SU-DHL-6 (cell line): ENCODE measurements around the gene USP31.

ENCODE experiments used
- H2AFZ ChIP-seq: fragments of 200-600 bp; sonication (generic); 2 replicates; pipeline ENCODE4 v1.6.1; 2014; ENCODE audit warnings: low read depth, mild to moderate bottlenecking, moderate library complexity, mixed read lengths, antibody characterized with exemption, low read length; ENCODE audit not compliant: severe bottlenecking
- H3F3A ChIP-seq: fragments of 200-600 bp; shearing (Covaris generic); 2 replicates; pipeline ENCODE4 v1.6.0; 2016; ENCODE audit warnings: antibody characterized with exemption, mild to moderate bottlenecking; ENCODE audit not compliant: insufficient read depth
- H3K27ac ChIP-seq: fragments of 200-600 bp; sonication (generic); 2 replicates; pipeline ENCODE4 v1.5.1; 2016; ENCODE audit warnings: low read depth, mild to moderate bottlenecking, low read length, moderate library complexity, mixed read lengths
- H3K27me3 ChIP-seq: fragments of 200-600 bp; sonication (generic), shearing (Covaris generic); 2 replicates; pipeline ENCODE4 v1.6.0; 2014; ENCODE audit warnings: mild to moderate bottlenecking, low read length
- H3K36me3 ChIP-seq: fragments of 200-600 bp; sonication (generic); 2 replicates; pipeline ENCODE4 v1.6.1; 2014; ENCODE audit warnings: mild to moderate bottlenecking, low read length, mixed read lengths
- H3K4me2 ChIP-seq: fragments of 300-600, 200-600 bp; shearing (Covaris generic), sonication (generic); 2 replicates; pipeline ENCODE4 v1.6.0; 2014; ENCODE audit warnings: low read length, low read depth, mild to moderate bottlenecking; ENCODE audit not compliant: poor library complexity, severe bottlenecking
- H3K4me3 ChIP-seq: fragments of 200-600 bp; sonication (generic); 2 replicates; pipeline ENCODE4 v1.5.1; 2014; ENCODE audit warnings: antibody characterized with exemption, low read length, mild to moderate bottlenecking, mixed read lengths; ENCODE audit not compliant: insufficient read depth, poor library complexity, severe bottlenecking
- H3K79me2 ChIP-seq: fragments of 200-600 bp; sonication (generic); 2 replicates; pipeline ENCODE4 v1.6.1; 2014; ENCODE audit warnings: mild to moderate bottlenecking, low read length, moderate library complexity; ENCODE audit not compliant: insufficient read depth
- H3K9ac ChIP-seq: fragments of 200-600 bp; sonication (generic); 2 replicates; pipeline ENCODE4 v1.7.0; 2014; ENCODE audit warnings: mild to moderate bottlenecking, low read length
- H3K9me2 ChIP-seq: fragments of 200-600 bp; sonication (generic); replicated peaks from 2 replicates; pipeline ENCODE4 v1.6.1; 2014; ENCODE audit warnings: low read length; ENCODE audit not compliant: insufficient read depth
- H3K9me3 ChIP-seq: fragments of 200-600 bp; sonication (generic); 2 replicates; pipeline ENCODE4 v1.6.1; 2014; ENCODE audit warnings: low read length, mixed read lengths; ENCODE audit not compliant: insufficient read depth
- H4K20me1 ChIP-seq: fragments of 200-600 bp; sonication (generic); 2 replicates; pipeline ENCODE4 v1.6.1; 2014; ENCODE audit warnings: low read depth, mild to moderate bottlenecking, antibody characterized with exemption, low read length, moderate library complexity, mixed read lengths
- EZH2phosphoT487 ChIP-seq: fragments of 200-600 bp; sonication (generic), shearing (Covaris generic); conservative IDR thresholded peaks from 2 replicates; pipeline ENCODE4 v1.6.1; 2018; ENCODE audit warnings: mild to moderate bottlenecking, antibody characterized with exemption, low read length, moderate library complexity, mixed read lengths
- TF ChIP-seq, protein P1 (sequence below): fragments of 200-600 bp; sonication (generic); IDR thresholded peaks from one replicate; pipeline ENCODE4 v1.5.1; 2017; ENCODE audit warnings: antibody characterized with exemption, mild to moderate bottlenecking, low read length, moderate library complexity; ENCODE audit not compliant: insufficient read depth, poor library complexity, severe bottlenecking

USP31 gene

DNA sequence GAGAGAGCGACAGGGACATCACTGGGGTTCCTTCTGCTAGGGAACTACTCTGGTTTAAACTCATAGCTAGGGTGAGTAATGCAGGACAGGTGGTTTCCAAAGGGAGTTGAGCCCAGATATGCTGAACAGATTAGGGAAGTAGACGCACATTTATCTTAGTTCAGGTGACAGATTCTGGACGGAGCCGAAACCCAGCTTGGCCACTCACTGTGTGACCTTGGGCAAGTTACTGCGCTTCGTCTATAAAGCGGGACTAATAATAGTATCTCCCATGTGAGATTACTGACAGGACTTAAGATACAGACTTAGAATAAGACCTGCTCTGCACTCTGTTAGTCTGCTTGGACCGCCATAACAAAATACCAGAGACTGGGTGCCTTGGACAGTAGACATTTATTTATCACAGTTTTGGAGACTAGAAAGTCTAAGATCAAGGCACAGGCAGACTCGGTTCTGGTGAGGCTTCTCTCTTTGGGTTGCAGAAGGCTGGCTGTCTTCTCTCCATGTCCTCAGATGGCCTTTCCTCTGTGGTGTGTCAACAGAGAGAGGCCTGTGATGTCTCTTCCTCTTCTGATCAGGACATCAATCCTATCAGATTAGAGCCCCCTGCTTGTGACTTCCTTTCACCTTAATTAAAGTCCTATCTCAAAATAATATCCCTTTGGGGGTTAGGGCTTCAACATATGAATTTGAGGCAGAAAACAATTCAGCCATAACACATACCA is 45.4 kb upstream of the USP31 start:
- Histone ChIP-seq H3K4me2 (no peak overlapping the region), H3K79me2 (no peaks in the 10 kb centered on the region), H3K27me3 (no peaks in the 10 kb centered on the region), H3K4me3 (no peak overlapping the region), H3F3A (no peaks in the 10 kb centered on the region), H3K36me3 (no peaks in the 10 kb centered on the region), H3K9me3 (no peaks in the 10 kb centered on the region), H3K9ac (no peak overlapping the region), H3K9me2 (no peaks in the 10 kb centered on the region), H3K27ac (no peak overlapping the region), H4K20me1 (no peaks in the 10 kb centered on the region), H2AFZ (no peak overlapping the region)
- TF ChIP-seq, protein P1, sequence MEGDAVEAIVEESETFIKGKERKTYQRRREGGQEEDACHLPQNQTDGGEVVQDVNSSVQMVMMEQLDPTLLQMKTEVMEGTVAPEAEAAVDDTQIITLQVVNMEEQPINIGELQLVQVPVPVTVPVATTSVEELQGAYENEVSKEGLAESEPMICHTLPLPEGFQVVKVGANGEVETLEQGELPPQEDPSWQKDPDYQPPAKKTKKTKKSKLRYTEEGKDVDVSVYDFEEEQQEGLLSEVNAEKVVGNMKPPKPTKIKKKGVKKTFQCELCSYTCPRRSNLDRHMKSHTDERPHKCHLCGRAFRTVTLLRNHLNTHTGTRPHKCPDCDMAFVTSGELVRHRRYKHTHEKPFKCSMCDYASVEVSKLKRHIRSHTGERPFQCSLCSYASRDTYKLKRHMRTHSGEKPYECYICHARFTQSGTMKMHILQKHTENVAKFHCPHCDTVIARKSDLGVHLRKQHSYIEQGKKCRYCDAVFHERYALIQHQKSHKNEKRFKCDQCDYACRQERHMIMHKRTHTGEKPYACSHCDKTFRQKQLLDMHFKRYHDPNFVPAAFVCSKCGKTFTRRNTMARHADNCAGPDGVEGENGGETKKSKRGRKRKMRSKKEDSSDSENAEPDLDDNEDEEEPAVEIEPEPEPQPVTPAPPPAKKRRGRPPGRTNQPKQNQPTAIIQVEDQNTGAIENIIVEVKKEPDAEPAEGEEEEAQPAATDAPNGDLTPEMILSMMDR = no peak
- no peak for TF ChIP-seq EZH2phosphoT487

DNA sequence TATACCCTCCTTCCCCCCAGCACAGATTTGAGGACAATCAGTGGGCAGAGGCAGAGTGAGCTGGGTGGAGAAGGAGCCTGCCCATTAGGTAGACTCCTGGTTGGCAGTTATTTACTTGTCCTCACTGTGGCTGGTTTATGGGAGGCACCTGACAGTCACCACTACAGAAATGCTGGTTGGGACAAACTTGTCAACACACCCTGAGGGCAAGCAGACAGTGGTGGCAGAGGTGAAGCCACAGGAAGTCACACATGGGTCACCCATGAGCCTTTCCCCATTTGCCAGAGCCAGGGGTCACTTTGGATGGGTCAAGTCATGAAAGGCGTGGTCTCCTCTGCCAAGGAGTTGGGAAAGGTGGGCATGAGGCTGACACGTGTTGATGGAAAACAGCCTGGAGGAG is 39.7 kb upstream of the USP31 start:
- Histone ChIP-seq H3K79me2 (no peaks in the 10 kb centered on the region), H3K9me3 (no peaks in the 10 kb centered on the region), H3K27ac (no peak overlapping the region), H3K36me3 (no peaks in the 10 kb centered on the region), H3K9ac (no peak overlapping the region), H3K27me3 (no peaks in the 10 kb centered on the region), H3K4me3 (no peak overlapping the region), H3K9me2 (no peaks in the 10 kb centered on the region), H3F3A (peaks cover 2% of the 10 kb centered on the region; the same call in 1 of the 2 replicates), H3K4me2 (no peak overlapping the region), H2AFZ (no peak overlapping the region), H4K20me1 (no peaks in the 10 kb centered on the region)
- TF ChIP-seq, protein P1 = no peak
- TF ChIP-seq EZH2phosphoT487 = no peak

DNA sequence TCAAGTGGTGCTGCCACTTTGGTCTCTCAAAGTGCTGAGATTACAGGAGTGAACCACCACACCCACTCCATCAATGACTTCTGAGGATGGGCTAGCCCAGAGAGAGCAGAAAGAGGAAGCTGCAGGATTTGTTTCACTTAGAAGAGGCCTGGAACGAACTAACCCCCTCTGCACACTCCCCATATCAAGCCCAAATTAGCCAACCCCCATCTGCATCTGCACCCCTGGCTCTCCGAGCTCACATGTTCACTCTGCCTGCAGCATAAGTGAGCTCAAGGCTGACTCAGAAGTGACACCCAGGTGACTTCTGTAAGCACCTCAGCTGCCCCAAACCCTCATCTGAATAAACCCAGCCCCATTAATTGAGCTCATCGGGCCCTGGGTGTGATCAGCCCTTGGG is 38.1 kb upstream of the USP31 start:
- H2AFZ ChIP-seq = no peak overlapping the region
- no peaks in the 10 kb centered on the region for H4K20me1 ChIP-seq
- H3K4me3 ChIP-seq = no peak overlapping the region
- no peak overlapping the region for H3K4me2 ChIP-seq
- H3K79me2 ChIP-seq = no peaks in the 10 kb centered on the region
- H3K9ac ChIP-seq = no peak overlapping the region
- no peaks in the 10 kb centered on the region for H3K9me3 ChIP-seq
- H3F3A ChIP-seq = peaks cover 8% of the 10 kb centered on the region; the same call in 1 of the 2 replicates
- no peaks in the 10 kb centered on the region for H3K36me3 ChIP-seq
- no peaks in the 10 kb centered on the region for H3K9me2 ChIP-seq
- TF ChIP-seq, protein P1 = no peak
- TF ChIP-seq EZH2phosphoT487 = no peak
- no peak overlapping the region for H3K27ac ChIP-seq
- H3K27me3 ChIP-seq = no peaks in the 10 kb centered on the region
